Stimulated activated CD4-positive, alpha-beta T cell treated with anti-CD3 and anti-CD28 coated beads, Interleukin-4, amount 100 ng/mL, for 24 hours (primary cell): ENCODE results near the gene DHX40.
"Not testable (repeated sequence)": the region's sequence is repeated elsewhere in the genome, so short reads cannot be mapped to it uniquely, and the experiment has no call there.

Source experiments
- DNase-seq: peaks from one replicate; pipeline ENCODE4 v3.0.0-alpha.2; 2020

DHX40 gene

DNA sequence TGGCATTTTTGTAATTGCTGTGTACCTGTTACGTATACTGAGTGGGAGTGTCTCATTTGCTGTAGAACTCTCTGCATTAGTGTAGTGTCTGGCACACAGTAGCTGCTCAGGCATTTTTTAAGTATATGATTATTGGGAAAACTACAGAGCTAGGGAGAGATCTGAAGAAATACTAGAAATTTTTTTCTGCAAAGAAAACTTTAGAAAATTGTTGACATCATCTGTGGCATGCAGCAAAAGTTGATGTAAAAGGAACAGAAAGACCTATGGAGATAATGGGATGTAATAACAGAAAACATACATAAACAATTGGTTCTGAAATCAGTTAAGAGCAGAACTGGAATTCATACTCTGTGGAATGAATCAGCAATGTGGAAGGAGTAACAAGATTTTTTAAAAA lies 65.9 kb downstream of the DHX40 start:
- DNase-seq: no peak

DNA sequence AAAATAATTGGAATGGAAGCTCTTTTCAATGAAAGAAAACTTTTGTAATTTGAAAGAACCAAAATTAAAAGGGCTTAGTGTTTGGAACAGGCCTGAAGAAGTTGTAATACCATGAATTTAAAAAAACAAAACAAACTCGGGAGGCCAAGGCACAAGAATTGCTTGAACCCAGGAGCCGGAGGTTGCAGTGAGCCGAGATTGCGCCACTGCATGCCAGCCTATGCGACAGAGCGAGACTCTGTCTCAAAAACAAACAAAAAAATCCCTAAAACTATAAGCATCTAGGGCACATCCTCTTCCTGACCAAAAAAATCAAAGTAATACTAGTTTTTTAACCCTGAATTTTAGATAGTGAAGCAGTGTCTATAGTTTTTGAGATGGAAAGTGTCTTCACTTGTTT lies 67.0 kb downstream of the DHX40 start:
- no peak for DNase-seq

DNA sequence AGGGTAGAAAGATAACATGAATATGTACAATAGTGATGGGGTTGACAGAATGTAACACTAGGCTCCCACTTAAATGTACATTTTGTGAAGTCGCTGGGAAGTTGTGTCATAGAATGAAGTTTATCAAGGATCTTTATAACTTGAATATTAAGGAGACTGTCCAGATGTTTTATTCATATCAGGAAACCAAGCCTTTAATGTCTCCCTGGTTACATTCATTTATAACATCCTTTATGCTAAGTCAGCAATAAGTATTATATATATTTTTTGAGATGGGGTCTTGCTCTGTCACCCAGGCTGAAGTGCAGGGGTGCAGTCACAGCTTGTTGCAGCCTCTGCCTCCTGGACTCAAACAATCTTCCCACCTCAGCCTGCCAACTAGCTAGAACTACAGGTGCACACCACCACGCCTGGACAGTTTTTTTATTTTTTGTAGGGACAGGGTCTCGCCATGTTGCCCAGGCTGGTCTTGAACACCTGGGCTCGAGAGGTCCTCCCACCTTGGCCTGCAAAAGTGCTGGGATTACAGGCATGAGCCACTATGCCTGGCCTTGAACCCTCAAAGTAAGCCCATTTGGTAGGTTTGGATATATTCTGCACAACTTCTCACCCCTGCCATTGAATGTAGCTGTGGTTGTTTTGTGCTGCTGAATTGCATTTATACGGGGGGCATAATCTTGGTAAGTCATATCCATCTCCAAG lies 68.4 kb downstream of the DHX40 start:
- DNase-seq: no peak

DNA sequence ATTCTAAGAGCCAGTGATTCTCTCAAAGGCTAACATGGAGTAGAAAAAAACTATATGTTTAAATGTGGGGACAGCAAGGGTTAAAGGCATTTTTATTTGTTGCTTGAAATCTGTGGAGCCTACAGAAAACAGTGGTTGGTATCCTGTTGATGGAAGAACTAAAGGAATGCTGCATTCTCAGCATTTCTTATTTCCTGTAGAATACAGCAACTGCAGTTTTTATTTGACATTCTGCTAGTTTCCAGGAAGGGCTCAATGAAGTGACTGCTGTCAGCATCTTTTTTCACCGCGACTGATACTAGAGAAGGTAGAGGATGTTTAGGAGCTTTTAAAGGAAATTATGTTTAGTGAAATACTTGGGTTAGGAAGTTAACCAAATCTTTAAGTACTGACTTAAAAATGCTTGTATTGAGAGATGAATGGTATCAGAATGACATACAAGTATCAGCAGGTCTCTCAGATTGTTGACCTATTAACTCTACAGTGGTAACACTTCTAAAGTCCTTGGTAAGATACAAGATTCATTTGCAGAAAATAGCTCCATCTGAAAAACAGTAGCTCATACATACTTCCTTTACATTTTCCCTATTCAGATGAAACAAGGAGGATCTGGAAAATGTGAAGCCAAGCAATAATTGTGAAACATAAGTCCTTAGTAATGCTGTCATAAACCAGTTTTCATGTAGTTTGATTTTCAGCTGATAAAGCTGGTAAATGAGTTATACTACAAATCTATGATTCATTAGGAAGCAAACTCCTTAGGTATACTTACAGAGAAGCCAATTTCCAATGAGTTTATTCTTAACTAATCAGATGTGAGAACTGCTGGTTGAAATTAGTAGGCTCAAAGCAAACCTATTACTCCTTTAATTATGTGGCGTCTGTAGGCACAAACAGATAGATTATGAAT lies 69.5 kb downstream of the DHX40 start:
- DNase-seq: no peak

DNA sequence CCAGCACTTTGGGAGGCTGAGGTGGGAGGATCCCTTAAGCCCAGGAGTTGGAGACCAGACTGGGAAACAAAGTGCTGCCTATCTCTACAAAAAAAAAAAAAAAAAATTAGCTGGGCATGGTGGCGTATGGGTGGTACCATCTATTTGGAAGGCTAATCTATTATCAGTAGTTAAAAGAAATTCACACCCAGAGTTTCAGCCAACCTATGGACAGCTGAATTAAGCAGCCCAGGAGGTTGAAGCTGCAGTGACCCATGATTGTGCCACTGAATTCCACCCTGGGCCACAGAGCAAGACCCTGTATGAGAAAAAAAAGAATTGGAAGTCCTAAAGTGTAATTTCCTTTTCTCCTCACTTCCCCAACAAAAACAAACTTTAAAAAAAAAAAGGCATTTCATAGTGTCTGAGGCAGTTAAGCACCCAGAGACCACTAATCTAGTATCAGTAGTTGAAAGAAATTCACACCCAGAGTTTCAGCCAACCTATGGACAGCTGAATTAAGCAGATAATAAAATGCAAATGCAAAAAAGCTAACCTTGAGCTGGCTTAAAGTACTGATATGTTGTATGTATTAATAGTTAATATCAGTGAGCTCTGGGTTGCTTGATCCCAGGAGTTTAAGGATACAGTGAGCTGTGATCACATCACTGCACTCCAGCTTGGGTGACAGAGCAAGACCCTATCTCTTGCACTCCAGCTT lies 72.4 kb downstream of the DHX40 start:
- no peak for DNase-seq

DNA sequence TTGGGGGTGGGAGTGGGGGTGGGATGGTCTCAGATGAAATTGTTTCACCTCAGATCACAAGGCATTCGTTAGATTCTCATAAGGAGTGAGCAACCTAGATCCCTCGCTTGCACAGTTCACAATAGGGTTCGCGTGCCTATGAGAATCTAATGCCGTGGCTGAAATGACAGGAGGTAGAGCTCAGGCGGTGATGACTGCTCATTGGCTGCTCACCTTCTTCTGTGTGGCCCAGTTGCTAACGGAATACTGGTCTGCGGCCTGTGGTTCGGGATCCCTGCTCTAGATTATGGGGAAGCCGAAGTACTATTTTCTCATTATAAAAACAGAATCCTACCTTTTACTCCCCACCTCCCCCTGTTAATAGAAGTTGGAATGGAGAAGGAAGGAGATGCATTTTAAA lies 73.1 kb downstream of the DHX40 start:
- no peak for DNase-seq

DNA sequence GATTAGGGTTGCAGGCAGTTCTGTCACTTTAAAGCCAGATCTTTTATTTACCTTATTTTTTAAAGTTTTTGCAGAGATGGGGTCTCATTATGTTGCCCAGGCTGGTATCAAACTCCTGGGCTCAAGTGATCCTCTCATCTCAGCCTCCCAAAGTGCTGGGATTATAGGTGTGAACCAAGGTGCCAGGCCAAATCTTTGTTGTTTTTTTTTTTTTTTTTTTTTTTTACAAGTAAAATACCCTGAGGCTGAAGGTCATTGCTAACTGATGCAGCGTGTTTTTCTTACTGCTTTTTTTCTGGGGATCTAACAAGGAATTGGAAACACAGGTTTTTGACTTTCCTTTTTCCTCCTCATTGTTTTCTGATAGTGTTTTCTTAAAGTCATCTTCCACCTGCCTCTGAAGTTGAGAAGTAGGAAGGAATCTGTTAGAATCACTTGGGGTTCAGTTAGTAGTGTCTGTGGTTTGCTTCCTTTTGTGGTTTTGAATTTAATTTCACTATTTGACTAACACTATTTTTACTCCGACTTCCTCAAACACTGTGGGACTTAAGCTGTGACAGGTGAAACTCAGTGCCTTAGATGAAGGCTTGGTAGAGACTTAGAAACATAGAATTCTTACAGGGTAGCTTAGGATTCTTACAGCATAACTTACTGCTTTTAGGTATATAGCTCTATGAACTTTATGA lies 76.5 kb downstream of the DHX40 start:
- DNase-seq: no peak

DNA sequence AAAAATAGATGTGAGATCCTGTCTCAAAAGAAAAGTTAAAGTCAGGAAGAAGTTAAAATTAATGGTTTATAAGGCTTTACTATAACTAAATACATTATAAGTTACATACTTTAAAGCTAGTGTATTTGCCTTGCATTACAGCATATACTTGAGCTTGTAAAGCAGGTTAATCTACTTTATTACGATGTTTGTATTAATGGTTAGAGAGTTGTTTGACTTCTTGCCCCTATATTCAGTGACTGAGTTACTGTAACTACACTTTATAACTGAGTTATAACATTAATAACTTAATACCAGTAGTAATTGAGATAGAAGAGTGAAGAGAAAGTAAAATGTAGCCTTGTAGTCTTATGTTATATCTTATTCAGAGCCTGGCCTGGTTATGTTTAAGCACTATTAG lies 77.2 kb downstream of the DHX40 start:
- no peak for DNase-seq

DNA sequence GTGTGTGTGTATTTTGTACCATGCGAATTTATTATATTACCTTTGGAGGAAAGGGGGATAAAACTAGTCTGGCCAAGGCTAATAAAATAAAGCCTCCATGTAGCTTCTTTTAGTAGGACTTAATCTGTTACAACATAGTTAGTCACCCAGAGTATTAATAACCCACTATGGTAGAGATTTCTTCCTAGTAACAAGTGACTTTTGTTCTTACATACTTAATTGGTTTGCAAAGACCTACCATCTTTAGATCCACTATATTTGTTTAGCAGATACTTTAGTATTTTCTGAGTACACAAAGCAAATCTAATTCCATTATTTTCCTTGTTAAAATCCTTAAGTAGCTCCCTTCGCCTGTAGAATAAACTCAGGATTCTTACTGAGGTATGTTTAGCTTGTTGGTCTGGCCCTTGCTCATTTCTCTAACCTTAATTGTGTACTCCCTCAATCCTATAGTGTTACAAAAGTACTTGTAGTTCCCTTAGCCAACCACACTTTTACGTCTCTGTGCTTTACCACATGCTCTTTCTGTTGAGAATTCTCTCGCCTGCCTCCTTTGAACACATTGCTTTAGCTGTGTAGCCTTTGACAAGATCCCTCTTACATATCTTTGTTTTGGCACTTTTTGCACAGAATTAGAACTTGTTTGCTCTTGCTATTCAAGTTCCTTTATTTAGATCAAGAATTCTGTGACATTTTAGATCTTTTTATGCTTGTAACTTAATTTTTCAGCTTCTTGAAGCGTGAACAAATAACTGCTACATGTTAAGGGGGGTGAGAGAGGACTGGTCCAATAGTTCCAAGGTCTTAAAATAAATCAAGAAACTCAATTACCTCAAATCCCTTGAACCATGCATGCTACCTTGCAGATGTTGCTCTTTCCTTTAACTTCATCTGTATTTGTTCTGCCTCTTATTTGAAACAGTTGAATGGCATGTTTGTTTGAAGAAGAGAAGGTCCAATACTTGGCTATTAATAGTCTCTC lies 78.0 kb downstream of the DHX40 start:
- DNase-seq: no peak

DNA sequence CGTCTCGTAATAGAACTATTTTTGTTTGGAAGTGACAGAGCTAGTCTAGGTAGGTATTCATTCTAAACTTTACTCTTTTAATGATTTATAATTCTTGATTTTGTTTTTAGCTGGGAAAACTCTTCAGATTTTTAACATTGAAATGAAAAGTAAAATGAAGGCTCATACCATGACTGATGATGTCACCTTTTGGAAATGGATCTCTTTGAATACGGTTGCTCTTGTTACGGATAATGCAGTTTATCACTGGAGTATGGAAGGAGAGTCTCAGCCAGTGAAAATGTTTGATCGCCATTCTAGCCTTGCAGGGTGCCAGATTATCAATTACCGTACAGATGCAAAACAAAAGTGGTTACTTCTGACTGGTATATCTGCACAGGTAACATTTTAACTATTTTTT lies 81.9 kb downstream of the DHX40 start:
- no peak for DNase-seq

DNA sequence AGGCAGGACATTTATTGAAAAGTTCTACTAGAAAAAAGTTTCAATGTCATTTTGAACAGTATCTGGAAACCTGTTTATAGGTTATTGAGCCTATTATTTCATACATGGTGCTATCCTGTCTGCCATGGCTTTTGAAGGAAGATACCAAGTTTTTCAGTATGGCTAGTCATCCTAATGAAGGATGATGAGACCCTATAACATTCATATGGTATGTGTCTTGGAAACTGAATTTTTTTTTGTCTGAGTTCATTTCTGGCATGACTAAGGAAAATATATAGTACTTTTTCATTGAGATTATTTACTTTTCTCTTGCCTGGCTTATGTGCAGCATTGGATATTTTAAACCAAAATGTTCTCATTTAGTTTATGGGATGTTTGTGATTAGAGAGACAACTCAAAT lies 84.5 kb downstream of the DHX40 start:
- DNase-seq: no peak

DNA sequence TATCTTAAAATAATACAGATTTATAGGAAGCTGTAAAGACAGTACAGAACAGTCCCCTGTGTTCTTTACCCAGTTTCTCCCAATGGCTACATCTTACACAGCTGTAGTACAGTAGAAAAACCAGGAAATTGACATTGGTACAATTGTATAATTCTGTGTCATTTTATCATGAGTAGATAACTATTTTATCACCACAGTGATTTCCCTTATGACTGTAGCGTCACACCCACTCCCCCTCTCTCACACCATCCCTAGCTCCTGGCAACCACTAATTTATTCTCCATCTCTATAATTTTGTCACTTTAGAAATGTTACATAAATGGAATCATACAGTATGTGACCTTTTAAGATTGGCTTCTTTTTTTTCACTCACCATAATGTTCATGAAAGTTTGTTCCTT lies 85.2 kb downstream of the DHX40 start:
- DNase-seq: no peak

DNA sequence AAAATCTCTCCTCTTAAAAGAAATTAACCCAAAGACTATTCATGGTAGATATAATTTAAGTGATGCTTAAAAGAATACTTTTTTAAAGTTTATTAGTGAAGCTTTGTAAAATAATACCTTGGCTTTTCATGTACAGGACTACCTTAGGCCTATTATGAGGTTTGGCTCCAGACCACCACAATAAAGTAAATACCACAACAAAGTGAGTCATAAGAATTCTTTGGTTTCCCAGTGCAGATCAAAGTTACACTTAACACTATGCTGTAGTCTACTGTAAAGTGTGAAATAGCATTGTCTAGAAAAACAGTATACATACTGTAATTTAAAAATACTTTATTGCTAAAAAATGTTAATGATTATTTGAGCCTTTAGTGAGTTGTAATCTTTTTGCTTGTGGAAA lies 85.9 kb downstream of the DHX40 start:
- DNase-seq: no peak

DNA sequence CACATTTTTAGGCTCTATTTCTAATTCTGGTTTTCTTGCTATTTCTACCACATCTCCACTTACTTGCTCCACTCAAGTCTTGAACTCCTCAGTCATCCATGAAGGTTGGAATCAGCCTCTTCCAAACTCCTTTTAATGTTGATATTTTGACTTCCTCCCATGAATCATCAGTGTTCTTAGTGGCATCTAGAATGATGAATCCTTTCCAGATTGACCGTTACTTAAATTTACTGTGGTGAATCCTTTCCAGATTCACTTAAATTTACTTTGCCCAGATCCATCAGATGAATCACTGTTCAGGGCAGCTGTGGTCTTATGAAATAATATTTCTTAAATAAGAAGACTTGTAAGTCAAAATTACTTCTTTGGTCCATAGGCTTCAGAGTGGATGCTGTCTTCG lies 86.7 kb downstream of the DHX40 start:
- no peak for DNase-seq

DNA sequence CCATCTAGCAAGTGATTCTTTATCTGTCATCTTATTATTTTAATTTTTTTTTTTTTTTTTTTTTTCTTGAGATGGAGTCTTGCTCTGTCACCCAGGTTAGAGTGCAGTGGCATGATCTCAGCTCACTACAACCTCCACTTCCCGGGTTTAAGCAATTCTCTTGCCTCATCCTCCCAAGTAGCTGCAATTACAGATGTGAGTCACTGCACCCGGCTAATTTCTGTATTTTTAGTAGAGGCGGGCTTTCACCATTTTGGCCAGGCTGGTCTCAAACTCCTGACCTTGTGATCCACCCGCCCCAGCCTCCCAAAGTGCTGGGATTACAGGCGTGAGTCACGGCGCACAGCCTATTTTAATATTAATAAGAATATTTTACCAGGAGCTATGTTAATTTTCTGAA lies 91.2 kb downstream of the DHX40 start:
- DNase-seq: not testable (repeated sequence)
